ENCODE results near the gene TRIM62. TPM values are rescaled to one million over a fixed set of nuclear protein-coding genes. Genes with fewer than 3 reads are reported as not detected.
A peak's percentile ranks its signal among the peaks of the same experiment; 100 is the strongest.

Gene TRIM62
- total RNA-seq, 1 experiment from 2014 or later, result 17.6 TPM

- Histone ChIP-seq H3K9me3 (replicated peaks) (no peaks in the 10 kb centered on the region), H3K4me3 (no peak overlapping the region), H3K4me1 (peaks cover 4% of the 10 kb centered on the region; the same call in 1 of the 2 replicates), H3K27me3 (no peaks in the 10 kb centered on the region), H3K27ac (no peak overlapping the region), H3K36me3 (no peaks in the 10 kb centered on the region)
- no peak for DNase-seq
Measured at GRCh38 chr1:33188572-33189275, 6.9 kb upstream of the TRIM62 start.

- Histone ChIP-seq H3K27me3 (no peaks in the 10 kb centered on the region), H3K4me1 (peaks cover 14% of the 10 kb centered on the region)
- DNase-seq, result no peak
Measured at GRCh38 chr1:33186936-33187335, 5.1 kb upstream of the TRIM62 start.

GRCh38 chr1:33185541-33185940 is 3.7 kb upstream of the TRIM62 start:
- peaks cover 14% of the 10 kb centered on the region for H3K4me1 ChIP-seq
- H3K27me3 ChIP-seq, result no peaks in the 10 kb centered on the region
- no peak overlapping the region for H3K4me3 ChIP-seq
- H3K9me3 ChIP-seq (replicated peaks), result no peaks in the 10 kb centered on the region
- no peak for DNase-seq
- no peak overlapping the region for H3K27ac ChIP-seq
- no peaks in the 10 kb centered on the region for H3K36me3 ChIP-seq

More at GRCh38 chr1:33186936-33187335, 5.1 kb upstream of the TRIM62 start:
- Histone ChIP-seq H3K27ac (no peak overlapping the region), H3K36me3 (no peaks in the 10 kb centered on the region), H3K4me3 (no peak overlapping the region), H3K9me3 (replicated peaks) (no peaks in the 10 kb centered on the region)

GRCh38 chr1:33183306-33183705 is 1.5 kb upstream of the TRIM62 start:
- H3K27ac ChIP-seq, result no peak overlapping the region
- H3K36me3 ChIP-seq, result peaks cover 2% of the 10 kb centered on the region; the same call in 1 of the 2 replicates
- no peaks in the 10 kb centered on the region for H3K27me3 ChIP-seq
- no peaks in the 10 kb centered on the region for H3K9me3 ChIP-seq (replicated peaks)
- DNase-seq, result no peak
- no peak overlapping the region for H3K4me3 ChIP-seq
- H3K4me1 ChIP-seq, result peaks cover 29% of the 10 kb centered on the region

- no peak for DNase-seq
- Histone ChIP-seq H3K27ac (peak overlapping the region; percentile 78; the same call in 1 of the 2 replicates), H3K27me3 (no peaks in the 10 kb centered on the region), H3K4me1 (peaks cover 29% of the 10 kb centered on the region), H3K9me3 (replicated peaks) (no peaks in the 10 kb centered on the region), H3K36me3 (peaks cover 2% of the 10 kb centered on the region; the same call in 1 of the 2 replicates), H3K4me3 (no peak overlapping the region; the same call in 1 of the 2 replicates)
Measured at GRCh38 chr1:33182896-33183295, 1.1 kb upstream of the TRIM62 start.

GRCh38 chr1:33182401-33182841 is 578 bp upstream of the TRIM62 start:
- peak; percentile 74 to 82 for DNase-seq
- Histone ChIP-seq H3K27ac (peak overlapping the region; percentile 78), H3K27me3 (no peaks in the 10 kb centered on the region), H3K9me3 (replicated peaks) (no peaks in the 10 kb centered on the region), H3K4me3 (peak overlapping the region; percentile 87), H3K4me1 (peaks cover 32% of the 10 kb centered on the region), H3K36me3 (peaks cover 6% of the 10 kb centered on the region; the same call in 1 of the 2 replicates)

GRCh38 chr1:33180911-33181890 is 642 bp downstream of the TRIM62 start:
- Histone ChIP-seq H3K4me1 (peaks cover 41% of the 10 kb centered on the region), H3K27ac (peak overlapping the region; percentile 78), H3K4me3 (peak overlapping the region; percentile 87), H3K9me3 (replicated peaks) (no peaks in the 10 kb centered on the region), H3K36me3 (peaks cover 6% of the 10 kb centered on the region; the same call in 1 of the 2 replicates), H3K27me3 (no peaks in the 10 kb centered on the region)
- DNase-seq, result peak; percentile 90 to 91

- no peak overlapping the region for H3K27ac ChIP-seq
- peaks cover 46% of the 10 kb centered on the region for H3K4me1 ChIP-seq
- H3K4me3 ChIP-seq, result peak overlapping the region; percentile 87
- H3K27me3 ChIP-seq, result no peaks in the 10 kb centered on the region
- H3K36me3 ChIP-seq, result peaks cover 9% of the 10 kb centered on the region
- DNase-seq, result peak; percentile 96 to 97
- H3K9me3 ChIP-seq (replicated peaks), result no peaks in the 10 kb centered on the region
Measured at GRCh38 chr1:33180226-33180910, 1.5 kb downstream of the TRIM62 start.

- H3K27me3 ChIP-seq, result no peaks in the 10 kb centered on the region
- DNase-seq, result no peak
Measured at GRCh38 chr1:33178836-33179439, 2.9 kb downstream of the TRIM62 start.

GRCh38 chr1:33177996-33178540 is 3.8 kb downstream of the TRIM62 start:
- no peak for DNase-seq
- Histone ChIP-seq H3K36me3 (peaks cover 19% of the 10 kb centered on the region), H3K27me3 (no peaks in the 10 kb centered on the region), H3K27ac (no peak overlapping the region), H3K9me3 (replicated peaks) (no peaks in the 10 kb centered on the region), H3K4me3 (no peak overlapping the region), H3K4me1 (peaks cover 48% of the 10 kb centered on the region)

More at GRCh38 chr1:33178836-33179439, 2.9 kb downstream of the TRIM62 start:
- H3K27ac ChIP-seq, result no peak overlapping the region
- peaks cover 18% of the 10 kb centered on the region for H3K36me3 ChIP-seq
- peaks cover 49% of the 10 kb centered on the region for H3K4me1 ChIP-seq
- no peak overlapping the region for H3K4me3 ChIP-seq
- H3K9me3 ChIP-seq (replicated peaks), result no peaks in the 10 kb centered on the region

GRCh38 chr1:33176887-33177286 is 5.0 kb downstream of the TRIM62 start:
- Histone ChIP-seq H3K27ac (peak overlapping the region; percentile 84), H3K4me3 (no peak overlapping the region), H3K27me3 (no peaks in the 10 kb centered on the region), H3K9me3 (replicated peaks) (no peaks in the 10 kb centered on the region), H3K36me3 (peaks cover 19% of the 10 kb centered on the region), H3K4me1 (peaks cover 38% of the 10 kb centered on the region)
- DNase-seq, result no peak

- Histone ChIP-seq H3K4me3 (peak overlapping the region; percentile 7; the same call in 1 of the 2 replicates), H3K9me3 (replicated peaks) (no peaks in the 10 kb centered on the region), H3K27ac (peak overlapping the region; percentile 84)
Measured at GRCh38 chr1:33176362-33176850, 5.4 kb downstream of the TRIM62 start.

GRCh38 chr1:33175865-33176264 is 6.0 kb downstream of the TRIM62 start:
- Histone ChIP-seq H3K4me3 (peak overlapping the region; percentile 7; the same call in 1 of the 2 replicates), H3K36me3 (peaks cover 19% of the 10 kb centered on the region), H3K27me3 (no peaks in the 10 kb centered on the region), H3K9me3 (replicated peaks) (no peaks in the 10 kb centered on the region), H3K27ac (peak overlapping the region; percentile 84), H3K4me1 (peaks cover 38% of the 10 kb centered on the region)
- DNase-seq, result no peak

More at GRCh38 chr1:33176362-33176850, 5.4 kb downstream of the TRIM62 start:
- Histone ChIP-seq H3K4me1 (peaks cover 38% of the 10 kb centered on the region), H3K36me3 (peaks cover 19% of the 10 kb centered on the region), H3K27me3 (no peaks in the 10 kb centered on the region)
- peak; percentile 99 to 100 for DNase-seq

All from SJCRH30 (cell line).